AG09319 (cell line): Measurements from ENCODE around the gene WIPF1.

Experiments
- DNase-seq: peaks from one replicate; pipeline ENCODE4 v3.0.0-alpha.2; 2010; ENCODE audit warnings: low read depth; ENCODE audit errors: extremely low read depth
- TF ChIP-seq, protein P1 (sequence below): IDR thresholded peaks from 2 replicates; pipeline ENCODE4 v1.5.1; 2011; ENCODE audit warnings: low read depth, mild to moderate bottlenecking, inconsistent platforms, low read length, moderate library complexity

Gene WIPF1

DNA sequence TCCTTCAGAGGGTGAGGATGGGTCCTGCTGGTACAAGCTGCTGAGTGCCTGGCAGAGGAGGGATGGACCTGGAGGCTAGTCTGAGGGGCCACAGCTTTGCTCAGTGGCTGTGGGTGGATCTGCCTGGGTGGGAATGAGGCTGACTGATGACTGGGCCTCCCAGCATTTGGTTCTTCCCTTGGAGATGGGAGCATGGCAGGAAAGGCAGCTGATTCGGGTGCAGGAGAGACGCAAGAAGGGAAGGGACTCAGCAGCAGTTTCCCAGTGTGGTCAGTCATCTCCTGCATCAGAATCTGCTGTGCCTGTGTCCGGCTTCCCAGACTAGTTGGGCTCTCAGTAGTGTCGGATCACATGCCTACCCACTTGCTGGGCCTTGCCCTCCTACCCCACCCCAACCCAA, 7.3 kb downstream of the WIPF1 start:
- DNase-seq: no peak
- TF ChIP-seq, protein P1, sequence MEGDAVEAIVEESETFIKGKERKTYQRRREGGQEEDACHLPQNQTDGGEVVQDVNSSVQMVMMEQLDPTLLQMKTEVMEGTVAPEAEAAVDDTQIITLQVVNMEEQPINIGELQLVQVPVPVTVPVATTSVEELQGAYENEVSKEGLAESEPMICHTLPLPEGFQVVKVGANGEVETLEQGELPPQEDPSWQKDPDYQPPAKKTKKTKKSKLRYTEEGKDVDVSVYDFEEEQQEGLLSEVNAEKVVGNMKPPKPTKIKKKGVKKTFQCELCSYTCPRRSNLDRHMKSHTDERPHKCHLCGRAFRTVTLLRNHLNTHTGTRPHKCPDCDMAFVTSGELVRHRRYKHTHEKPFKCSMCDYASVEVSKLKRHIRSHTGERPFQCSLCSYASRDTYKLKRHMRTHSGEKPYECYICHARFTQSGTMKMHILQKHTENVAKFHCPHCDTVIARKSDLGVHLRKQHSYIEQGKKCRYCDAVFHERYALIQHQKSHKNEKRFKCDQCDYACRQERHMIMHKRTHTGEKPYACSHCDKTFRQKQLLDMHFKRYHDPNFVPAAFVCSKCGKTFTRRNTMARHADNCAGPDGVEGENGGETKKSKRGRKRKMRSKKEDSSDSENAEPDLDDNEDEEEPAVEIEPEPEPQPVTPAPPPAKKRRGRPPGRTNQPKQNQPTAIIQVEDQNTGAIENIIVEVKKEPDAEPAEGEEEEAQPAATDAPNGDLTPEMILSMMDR: no peak

- TF ChIP-seq, protein P1: no peak
These were observed 8.3 kb downstream of the WIPF1 start for GRCh38 chr2:174589334-174589733.

DNA sequence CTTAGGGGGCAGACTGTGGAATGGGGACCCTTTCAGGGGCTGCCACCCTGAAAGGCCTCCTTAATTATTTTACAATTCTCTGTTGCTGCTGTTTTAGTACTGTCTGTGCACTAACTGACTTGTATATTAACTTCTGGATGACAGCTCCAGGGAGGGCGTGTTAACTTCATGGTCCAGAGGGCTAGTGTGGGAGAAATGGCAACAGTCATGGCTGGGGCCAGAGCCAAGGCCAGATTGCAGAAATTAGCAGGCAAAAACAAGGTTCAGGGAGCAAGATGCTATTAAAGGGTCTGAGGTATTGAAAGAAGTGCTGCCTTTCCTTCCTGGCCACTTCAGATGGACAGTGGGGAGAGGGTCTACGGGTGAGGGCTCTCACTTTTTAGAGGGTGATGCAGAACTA, 9.1 kb downstream of the WIPF1 start:
- TF ChIP-seq, protein P1: no peak
- no peak for DNase-seq

More at GRCh38 chr2:174589334-174589733, 8.3 kb downstream of the WIPF1 start:
- no peak for DNase-seq

GRCh38 chr2:174587579-174587978, 10.0 kb downstream of the WIPF1 start:
- DNase-seq: no peak
- TF ChIP-seq, protein P1: no peak

DNA sequence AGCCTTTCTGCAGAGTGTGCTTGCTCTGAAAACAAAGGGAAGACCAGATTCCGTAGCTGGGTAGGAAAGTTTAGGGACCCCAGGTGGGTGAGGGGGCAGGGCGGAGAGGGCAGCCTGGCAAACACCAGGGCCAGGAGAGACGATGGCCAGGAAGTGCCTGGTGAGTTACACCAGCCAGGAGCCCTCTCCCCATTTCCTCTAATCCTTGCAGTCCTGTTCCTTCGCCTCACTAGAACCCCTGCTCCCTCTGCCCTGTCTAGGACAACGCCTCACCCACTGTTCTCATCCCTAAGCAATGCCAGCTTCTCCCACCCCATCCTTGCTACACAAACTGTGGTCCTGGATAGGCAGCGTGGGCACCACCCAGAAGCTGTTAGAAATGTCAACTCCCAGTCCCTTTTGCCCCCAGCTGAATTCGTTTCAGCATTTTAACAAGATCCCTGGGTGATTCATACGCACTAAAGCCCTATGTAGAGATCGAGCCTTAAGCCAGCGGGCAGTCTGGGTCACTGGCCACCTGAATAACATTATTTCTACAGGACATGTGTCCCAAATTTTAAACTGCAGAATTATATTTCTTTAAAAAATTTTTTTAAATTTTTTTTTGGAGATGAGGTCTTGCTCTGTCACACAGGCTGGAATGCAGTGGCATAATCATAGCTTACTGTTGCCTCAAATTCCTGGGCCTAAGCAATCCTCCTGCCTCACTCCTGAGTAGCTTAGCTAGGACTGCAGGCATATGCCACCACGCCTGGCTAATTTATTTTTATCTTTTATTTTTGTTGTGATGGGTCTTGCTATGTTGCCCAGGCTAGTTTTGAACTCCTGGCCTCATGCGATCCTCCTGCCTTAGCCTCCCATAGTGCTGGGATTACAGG, 10.9 kb downstream of the WIPF1 start:
- TF ChIP-seq, protein P1: no peak
- no peak for DNase-seq

DNA sequence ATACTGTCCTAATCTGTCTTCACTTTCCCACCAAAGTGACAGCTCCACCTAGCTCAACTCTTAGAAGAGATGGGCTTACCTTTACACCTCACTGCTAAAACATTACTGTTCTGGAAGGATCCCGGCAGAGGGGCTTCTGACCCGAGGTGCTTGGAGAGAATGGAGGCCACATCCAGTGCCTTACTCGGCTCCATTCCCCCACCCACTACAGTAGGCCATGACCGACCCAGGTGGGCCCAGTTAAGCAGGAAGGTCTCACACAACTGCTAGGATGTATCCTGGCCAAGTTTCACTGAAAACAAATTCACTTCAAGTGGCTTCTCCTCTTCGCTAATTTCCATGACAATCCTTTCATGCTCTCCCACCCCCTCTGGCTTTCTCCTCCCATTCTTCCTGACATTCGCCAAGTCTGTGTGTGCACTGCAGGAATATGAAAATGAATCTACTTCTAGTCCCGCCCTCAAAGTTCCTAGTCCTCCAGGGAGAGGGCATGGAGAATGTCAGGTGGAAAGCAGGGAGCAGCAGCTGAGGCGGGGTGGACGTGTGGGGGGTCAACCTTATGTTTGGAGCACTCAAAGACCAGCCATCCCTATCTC, 11.8 kb downstream of the WIPF1 start:
- DNase-seq: no peak
- TF ChIP-seq, protein P1: no peak

GRCh38 chr2:174585146-174585545, 12.5 kb downstream of the WIPF1 start:
- DNase-seq: no peak
- TF ChIP-seq, protein P1: no peak
